ENCODE measurements around the gene SLC12A2.

DNA sequence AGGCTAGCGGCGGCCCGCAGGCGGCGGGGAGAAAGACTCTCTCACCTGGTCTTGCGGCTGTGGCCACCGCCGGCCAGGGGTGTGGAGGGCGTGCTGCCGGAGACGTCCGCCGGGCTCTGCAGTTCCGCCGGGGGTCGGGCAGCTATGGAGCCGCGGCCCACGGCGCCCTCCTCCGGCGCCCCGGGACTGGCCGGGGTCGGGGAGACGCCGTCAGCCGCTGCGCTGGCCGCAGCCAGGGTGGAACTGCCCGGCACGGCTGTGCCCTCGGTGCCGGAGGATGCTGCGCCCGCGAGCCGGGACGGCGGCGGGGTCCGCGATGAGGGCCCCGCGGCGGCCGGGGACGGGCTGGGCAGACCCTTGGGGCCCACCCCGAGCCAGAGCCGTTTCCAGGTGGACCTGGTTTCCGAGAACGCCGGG, 253 bp downstream of the SLC12A2 start:
- peak in 1 of 3 experiments; percentile 64 for TF ChIP-seq CTCF (optimal IDR thresholded peaks at IDR 0.05 in 1 of 3, IDR thresholded peaks at IDR 0.05 in 1 of 3, conservative IDR thresholded peaks at IDR 0.05 in 1 of 3; ENCODE audit: extremely low read depth in 1 of 3, insufficient read depth in 2 of 3, low read length in 3 of 3)
- no peak for TF ChIP-seq EZH2 (IDR thresholded peaks at IDR 0.05; ENCODE audit: low read length)

Data from keratinocyte (primary cell).